Ishikawa (cell line): Measurements from ENCODE around the gene UVSSA.

Source experiments
- EP300 ChIP-seq: IDR thresholded peaks from 2 replicates; pipeline ENCODE4 v1.6.1; 2012; ENCODE audit warnings: borderline replicate concordance
- TAF1 ChIP-seq: IDR thresholded peaks from 2 replicates; pipeline ENCODE4 v1.6.1; 2012; ENCODE audit warnings: low read depth, mild to moderate bottlenecking
- YY1 ChIP-seq: IDR thresholded peaks from 2 replicates; pipeline ENCODE4 v1.6.1; 2012; ENCODE audit warnings: low read depth
- ZBTB7A ChIP-seq: IDR thresholded peaks from 2 replicates; pipeline ENCODE4 v1.6.1; 2012; ENCODE audit warnings: low read depth

- TF ChIP-seq YY1 (no peak), ZBTB7A (no peak), TAF1 (no peak), EP300 (no peak)
Observed at GRCh38 chr4:1368421-1369090, 21.5 kb downstream of the UVSSA start.
